ENCODE results near the gene MYCBP2. TPM values are rescaled to one million over a fixed set of nuclear protein-coding genes. Genes with fewer than 3 reads are reported as not detected.

MYCBP2 gene
- total RNA-seq, 1 donor from 2014 or later, result 37.4 TPM

- H3K4me3 ChIP-seq (ENCODE audit: low read depth, low read length), result no peak overlapping the region
- FAIRE-seq (no peak), DNase-seq (ENCODE audit: low read depth) (no peak)
- peaks cover 2% of the 10 kb centered on the region for H3K36me3 ChIP-seq (ENCODE audit: control insufficient read depth, insufficient read depth, low read length)
- TF ChIP-seq CTCF (IDR thresholded peaks at IDR 0.05; ENCODE audit: insufficient read depth, low read length, severe bottlenecking), result no peak
- H3K27me3 ChIP-seq (ENCODE audit: control insufficient read depth, insufficient read depth, low read length), result no peaks in the 10 kb centered on the region
Measured at GRCh38 chr13:77313923-77314322, 13.0 kb downstream of the MYCBP2 start.

- no peak for FAIRE-seq
- H3K36me3 ChIP-seq (ENCODE audit: control insufficient read depth, insufficient read depth, low read length), result peaks cover 1% of the 10 kb centered on the region
Measured at GRCh38 chr13:77312311-77312710, 14.6 kb downstream of the MYCBP2 start.

GRCh38 chr13:77310579-77311279 is 16.2 kb downstream of the MYCBP2 start:
- Histone ChIP-seq H3K36me3 (ENCODE audit: control insufficient read depth, insufficient read depth, low read length) (no peaks in the 10 kb centered on the region), H3K4me3 (ENCODE audit: low read depth, low read length) (no peak overlapping the region), H3K27me3 (ENCODE audit: control insufficient read depth, insufficient read depth, low read length) (no peaks in the 10 kb centered on the region)
- FAIRE-seq (no peak), DNase-seq (ENCODE audit: low read depth) (no peak)
- no peak for TF ChIP-seq CTCF (IDR thresholded peaks at IDR 0.05; ENCODE audit: insufficient read depth, low read length, severe bottlenecking)

More at GRCh38 chr13:77312311-77312710, 14.6 kb downstream of the MYCBP2 start:
- Histone ChIP-seq H3K4me3 (ENCODE audit: low read depth, low read length) (no peak overlapping the region), H3K27me3 (ENCODE audit: control insufficient read depth, insufficient read depth, low read length) (no peaks in the 10 kb centered on the region)
- TF ChIP-seq CTCF (IDR thresholded peaks at IDR 0.05; ENCODE audit: insufficient read depth, low read length, severe bottlenecking), result no peak
- DNase-seq (ENCODE audit: low read depth), result no peak

- no peak overlapping the region for H3K4me3 ChIP-seq (ENCODE audit: low read depth, low read length)
- H3K27me3 ChIP-seq (ENCODE audit: control insufficient read depth, insufficient read depth, low read length), result no peaks in the 10 kb centered on the region
- no peak for TF ChIP-seq CTCF (IDR thresholded peaks at IDR 0.05; ENCODE audit: insufficient read depth, low read length, severe bottlenecking)
- DNase-seq (ENCODE audit: low read depth) (no peak), FAIRE-seq (no peak)
- H3K36me3 ChIP-seq (ENCODE audit: control insufficient read depth, insufficient read depth, low read length), result no peaks in the 10 kb centered on the region
Measured at GRCh38 chr13:77310161-77310560, 16.7 kb downstream of the MYCBP2 start.

- TF ChIP-seq CTCF (IDR thresholded peaks at IDR 0.05; ENCODE audit: insufficient read depth, low read length, severe bottlenecking), result no peak
- DNase-seq (ENCODE audit: low read depth) (no peak), FAIRE-seq (no peak)
- H3K4me3 ChIP-seq (ENCODE audit: low read depth, low read length), result no peak overlapping the region
- no peaks in the 10 kb centered on the region for H3K27me3 ChIP-seq (ENCODE audit: control insufficient read depth, insufficient read depth, low read length)
- H3K36me3 ChIP-seq (ENCODE audit: control insufficient read depth, insufficient read depth, low read length), result no peaks in the 10 kb centered on the region
Measured at GRCh38 chr13:77309254-77309653, 17.6 kb downstream of the MYCBP2 start.

- no peak for TF ChIP-seq CTCF (IDR thresholded peaks at IDR 0.05; ENCODE audit: insufficient read depth, low read length, severe bottlenecking)
- H3K4me3 ChIP-seq (ENCODE audit: low read depth, low read length), result no peak overlapping the region
- no peaks in the 10 kb centered on the region for H3K36me3 ChIP-seq (ENCODE audit: control insufficient read depth, insufficient read depth, low read length)
- FAIRE-seq (no peak), DNase-seq (ENCODE audit: low read depth) (no peak)
- H3K27me3 ChIP-seq (ENCODE audit: control insufficient read depth, insufficient read depth, low read length), result no peaks in the 10 kb centered on the region
Measured at GRCh38 chr13:77306458-77306857, 20.4 kb downstream of the MYCBP2 start.

Measured in bronchial epithelial cell (primary cell).